ENCODE data around the gene SYNGAP1.
A peak's percentile ranks its signal among the peaks of the same experiment; 100 is the strongest.

Gene SYNGAP1

DNA sequence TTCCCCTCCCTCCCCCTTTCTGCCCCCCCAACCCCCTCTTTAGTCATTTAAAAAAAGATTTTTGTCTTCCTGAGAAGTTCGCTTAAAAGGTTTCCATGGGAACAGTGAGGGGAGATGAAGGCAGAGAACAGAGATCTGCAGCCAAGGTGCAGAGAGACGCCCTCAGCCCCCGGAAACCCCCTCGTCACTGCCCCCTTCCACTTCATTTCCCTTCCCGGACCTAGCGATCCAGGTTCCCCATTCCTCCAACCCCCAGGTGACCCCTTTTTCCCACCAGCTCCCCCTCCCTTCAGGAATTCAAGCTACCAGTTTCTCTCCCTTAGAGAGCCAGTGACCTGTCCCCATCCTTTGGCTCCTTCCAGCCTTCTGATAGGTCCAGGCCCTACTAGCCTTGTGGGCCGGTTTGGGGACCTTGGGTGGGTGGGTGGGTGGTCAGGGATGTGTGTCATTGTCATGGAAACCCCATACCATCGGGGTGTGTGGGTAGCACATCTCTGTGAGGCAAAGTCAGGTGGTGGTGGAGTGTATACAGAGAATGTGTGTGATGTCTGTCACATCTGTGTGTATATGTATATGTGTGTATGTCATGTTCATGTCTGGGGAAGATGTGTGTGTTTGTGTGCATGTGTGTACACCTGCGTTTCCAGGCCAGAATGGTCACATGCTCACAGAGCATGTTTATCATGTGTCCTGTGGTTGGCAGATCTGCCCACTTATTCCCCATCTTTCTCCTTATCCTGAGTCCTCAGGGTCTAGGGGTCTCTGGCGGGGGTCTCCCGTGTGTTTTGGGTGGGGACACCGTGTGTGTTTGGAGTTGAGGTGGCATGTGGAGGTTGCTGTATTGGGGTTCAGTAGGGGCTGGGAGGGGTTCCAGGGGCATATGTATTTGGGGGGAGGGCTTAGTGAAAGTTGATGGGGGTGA, 7.0 kb downstream of the SYNGAP1 start:
- TF ChIP-seq POLR2A (IDR thresholded peaks at IDR 0.05; ENCODE audit: extremely low read depth, insufficient read length) (no peak), CTCF (IDR thresholded peaks at IDR 0.05; ENCODE audit: low read depth, low read length) (no peak), MYC (IDR thresholded peaks at IDR 0.05; ENCODE audit: low read depth, low read length) (no peak), MAX (IDR thresholded peaks at IDR 0.05; ENCODE audit: low read depth, low read length) (no peak)
- peak overlapping the region; percentile 93 for H3K4me3 ChIP-seq (ENCODE audit: low read depth, low read length)
- peak; percentile 26 for DNase-seq (ENCODE audit: low read depth)

DNA sequence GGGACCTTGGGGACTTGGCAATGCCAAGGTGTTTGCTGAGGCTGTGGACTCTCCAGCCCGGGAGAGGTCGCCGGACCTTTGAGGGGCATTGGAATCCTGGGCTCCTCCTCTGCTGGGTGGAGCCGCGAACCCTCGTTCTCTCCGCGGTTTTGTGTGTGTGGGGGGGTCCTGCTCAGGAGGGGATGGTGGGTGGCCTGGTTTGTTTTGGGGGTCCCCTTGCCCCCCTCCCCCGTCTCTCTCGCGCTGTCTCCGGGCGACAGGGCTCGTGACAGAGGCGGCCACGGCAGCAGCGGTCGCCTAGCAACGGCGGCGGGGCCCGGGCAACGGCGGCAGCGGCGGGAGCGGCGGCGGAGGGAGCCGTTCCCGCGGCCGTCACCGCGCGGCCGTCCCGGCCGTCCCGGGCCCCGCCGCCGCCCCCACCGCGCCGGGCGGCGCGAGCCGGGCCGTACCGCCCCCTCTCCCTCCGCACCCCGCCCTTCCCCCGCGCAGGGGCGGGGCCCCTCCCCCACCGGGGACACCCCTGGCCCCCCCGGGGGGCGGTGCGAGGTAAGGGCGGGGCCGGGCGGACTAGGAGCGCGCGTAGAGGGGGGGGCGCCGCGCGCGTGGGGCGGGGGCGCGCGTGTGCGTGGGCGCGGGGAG, 7.8 kb downstream of the SYNGAP1 start:
- peak; percentile 47 for DNase-seq (ENCODE audit: low read depth)
- peak overlapping the region; percentile 51 for H3K4me3 ChIP-seq (ENCODE audit: low read depth, low read length)
- TF ChIP-seq POLR2A (IDR thresholded peaks at IDR 0.05; ENCODE audit: extremely low read depth, insufficient read length) (no peak), MAX (IDR thresholded peaks at IDR 0.05; ENCODE audit: low read depth, low read length) (no peak), CTCF (IDR thresholded peaks at IDR 0.05; ENCODE audit: low read depth, low read length) (no peak), MYC (IDR thresholded peaks at IDR 0.05; ENCODE audit: low read depth, low read length) (no peak)

- DNase-seq (ENCODE audit: low read depth) = peak; percentile 73
- peak overlapping the region; percentile 51 for H3K4me3 ChIP-seq (ENCODE audit: low read depth, low read length)
- no peak for TF ChIP-seq POLR2A (IDR thresholded peaks at IDR 0.05; ENCODE audit: extremely low read depth, insufficient read length)
- TF ChIP-seq CTCF (IDR thresholded peaks at IDR 0.05; ENCODE audit: low read depth, low read length) = peak; percentile 47
- TF ChIP-seq MAX (IDR thresholded peaks at IDR 0.05; ENCODE audit: low read depth, low read length) = peak; percentile 95
- peak; percentile 97 for TF ChIP-seq MYC (IDR thresholded peaks at IDR 0.05; ENCODE audit: low read depth, low read length)
Measured at GRCh38 chr6:33428224-33428965, 8.5 kb downstream of the SYNGAP1 start.

DNA sequence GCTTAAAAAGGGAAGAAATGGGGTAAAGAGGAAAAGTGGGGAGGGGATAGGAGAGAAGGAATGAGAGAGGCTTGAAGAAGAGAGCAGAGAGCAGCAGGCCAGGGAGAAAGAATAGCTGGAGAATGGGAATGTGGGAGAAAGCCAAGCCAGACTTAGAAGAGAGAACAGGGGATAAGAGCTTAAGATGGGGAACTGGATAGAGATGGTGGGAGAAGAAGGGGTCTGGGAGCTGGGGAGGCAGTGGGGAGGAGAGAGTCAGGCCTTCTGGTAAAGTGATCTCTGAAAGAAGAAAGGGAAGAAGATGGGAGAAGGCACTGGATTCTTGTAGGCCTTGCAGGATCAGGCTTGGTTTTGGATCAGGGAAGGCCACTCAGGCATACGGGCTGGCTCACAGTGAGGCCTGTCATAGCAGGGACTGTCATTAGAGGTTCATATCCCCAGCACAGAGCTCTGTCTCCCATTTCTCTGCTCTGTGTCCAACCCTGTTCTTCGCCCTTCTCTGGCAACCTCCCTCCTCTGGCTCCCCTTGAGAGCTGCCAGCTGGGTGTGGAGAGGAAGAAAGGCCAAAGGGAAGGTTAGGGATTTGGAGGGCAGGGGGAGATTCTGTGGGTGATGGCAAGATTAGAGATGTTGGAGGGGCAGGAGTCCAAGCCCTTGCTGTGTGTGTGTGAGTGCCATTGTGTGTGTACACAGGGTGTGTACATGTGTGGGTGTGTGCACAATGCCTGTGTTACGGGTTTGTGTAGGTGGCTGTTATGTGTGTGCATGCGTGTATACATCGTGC, 9.3 kb downstream of the SYNGAP1 start:
- no peak for DNase-seq (ENCODE audit: low read depth)
- no peak overlapping the region for H3K4me3 ChIP-seq (ENCODE audit: low read depth, low read length)
- no peak for TF ChIP-seq POLR2A (IDR thresholded peaks at IDR 0.05; ENCODE audit: extremely low read depth, insufficient read length)
- TF ChIP-seq MAX (IDR thresholded peaks at IDR 0.05; ENCODE audit: low read depth, low read length) = no peak
- TF ChIP-seq CTCF (IDR thresholded peaks at IDR 0.05; ENCODE audit: low read depth, low read length) = no peak
- no peak for TF ChIP-seq MYC (IDR thresholded peaks at IDR 0.05; ENCODE audit: low read depth, low read length)

DNA sequence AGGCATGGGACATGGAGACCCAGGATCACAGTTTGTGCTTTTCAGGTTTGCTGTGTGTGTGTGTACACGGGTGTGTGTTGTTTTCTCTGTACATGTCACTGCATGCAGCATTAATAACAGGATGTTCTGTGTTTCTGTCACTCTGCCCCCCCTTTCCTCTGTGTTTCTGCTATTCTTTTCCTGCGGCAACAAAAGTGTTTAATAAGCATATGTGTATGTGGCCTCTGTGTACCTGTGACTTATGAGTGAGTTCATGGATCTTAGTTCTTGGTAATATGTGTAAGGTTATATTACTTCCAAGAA, 9.8 kb downstream of the SYNGAP1 start:
- TF ChIP-seq POLR2A (IDR thresholded peaks at IDR 0.05; ENCODE audit: extremely low read depth, insufficient read length) = no peak
- TF ChIP-seq CTCF (IDR thresholded peaks at IDR 0.05; ENCODE audit: low read depth, low read length) = no peak
- TF ChIP-seq MYC (IDR thresholded peaks at IDR 0.05; ENCODE audit: low read depth, low read length) = no peak
- TF ChIP-seq MAX (IDR thresholded peaks at IDR 0.05; ENCODE audit: low read depth, low read length) = no peak
- H3K4me3 ChIP-seq (ENCODE audit: low read depth, low read length) = no peak overlapping the region

More for the DNA sequence above, 9.8 kb downstream of the SYNGAP1 start:
- no peak for DNase-seq (ENCODE audit: low read depth)

Data from NB4 (cell line).